HL-60 (cell line): ENCODE results near the gene OLFML2B.
A peak's percentile ranks its signal among the peaks of the same experiment; 100 is the strongest.
"Not testable (repeated sequence)": the region's sequence is repeated elsewhere in the genome, so short reads cannot be mapped to it uniquely, and the experiment has no call there.

Experiments
- DNase-seq, 2 experiments: peaks; one replicate each; pipeline ENCODE4 v3.0.0-alpha.2; 2010 to 2020; ENCODE audit warnings: low read depth in 1 of 2, low spot score in 1 of 2
- H3K27ac ChIP-seq: fragments of 250-450 bp; sonication (Bioruptor Pico); replicated peaks from 2 replicates; pipeline ENCODE4 v1.5.1; 2020; ENCODE audit warnings: mild to moderate bottlenecking, moderate library complexity
- H3K27me3 ChIP-seq: fragments of 250-450 bp; sonication (Bioruptor Pico); 2 replicates; pipeline ENCODE4 v1.5.1; 2021; ENCODE audit warnings: mild to moderate bottlenecking, moderate library complexity; ENCODE audit not compliant: insufficient read depth, poor library complexity, severe bottlenecking
- H3K4me3 ChIP-seq: replicated peaks from 2 replicates; pipeline ENCODE4 v1.5.1; 2011; ENCODE audit warnings: mild to moderate bottlenecking, control low read depth, low read length; ENCODE audit not compliant: insufficient read depth
- GABPA ChIP-seq: IDR thresholded peaks from 2 replicates; pipeline ENCODE4 v1.6.1; 2012; ENCODE audit warnings: low read depth
- POLR2AphosphoS5 ChIP-seq: IDR thresholded peaks from 2 replicates; pipeline ENCODE4 v1.6.1; 2012; ENCODE audit warnings: low read depth
- REST ChIP-seq: IDR thresholded peaks from 2 replicates; pipeline ENCODE4 v1.6.1; 2012; ENCODE audit warnings: low read depth; ENCODE audit not compliant: insufficient replicate concordance
- SPI1 ChIP-seq: IDR thresholded peaks from 2 replicates; pipeline ENCODE4 v1.6.1; 2012; ENCODE audit warnings: low read depth, mild to moderate bottlenecking, borderline replicate concordance
- TF ChIP-seq, protein P1 (sequence below): IDR thresholded peaks from one replicate; pipeline ENCODE4 v1.5.1; 2011; ENCODE audit warnings: low read length, control low read depth, inconsistent platforms; ENCODE audit not compliant: insufficient read depth

Gene OLFML2B

GRCh38 chr1:162069334-162070093 is 45.8 kb upstream of the OLFML2B start, which contains the start of gene NOS1AP:
Gene NOS1AP, plus strand, starts transcription at chr1:162069691. Its CDS starts 487 bp downstream, at chr1:162070178.
- Histone ChIP-seq H3K27me3 (peaks cover 39% of the 10 kb centered on the region), H3K27ac (no peak within 1 kb of the TSS), H3K4me3 (peak within 1 kb of the TSS; percentile 55)
- DNase-seq, result peak; percentile 28 to 70
- no peak for TF ChIP-seq REST
- TF ChIP-seq SPI1, result no peak
- no peak for TF ChIP-seq GABPA
- TF ChIP-seq, protein P1, sequence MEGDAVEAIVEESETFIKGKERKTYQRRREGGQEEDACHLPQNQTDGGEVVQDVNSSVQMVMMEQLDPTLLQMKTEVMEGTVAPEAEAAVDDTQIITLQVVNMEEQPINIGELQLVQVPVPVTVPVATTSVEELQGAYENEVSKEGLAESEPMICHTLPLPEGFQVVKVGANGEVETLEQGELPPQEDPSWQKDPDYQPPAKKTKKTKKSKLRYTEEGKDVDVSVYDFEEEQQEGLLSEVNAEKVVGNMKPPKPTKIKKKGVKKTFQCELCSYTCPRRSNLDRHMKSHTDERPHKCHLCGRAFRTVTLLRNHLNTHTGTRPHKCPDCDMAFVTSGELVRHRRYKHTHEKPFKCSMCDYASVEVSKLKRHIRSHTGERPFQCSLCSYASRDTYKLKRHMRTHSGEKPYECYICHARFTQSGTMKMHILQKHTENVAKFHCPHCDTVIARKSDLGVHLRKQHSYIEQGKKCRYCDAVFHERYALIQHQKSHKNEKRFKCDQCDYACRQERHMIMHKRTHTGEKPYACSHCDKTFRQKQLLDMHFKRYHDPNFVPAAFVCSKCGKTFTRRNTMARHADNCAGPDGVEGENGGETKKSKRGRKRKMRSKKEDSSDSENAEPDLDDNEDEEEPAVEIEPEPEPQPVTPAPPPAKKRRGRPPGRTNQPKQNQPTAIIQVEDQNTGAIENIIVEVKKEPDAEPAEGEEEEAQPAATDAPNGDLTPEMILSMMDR, result no peak
- TF ChIP-seq POLR2AphosphoS5, result no peak

- TF ChIP-seq POLR2AphosphoS5 (no peak), SPI1 (no peak), GABPA (no peak), REST (no peak)
- TF ChIP-seq, protein P1, result no peak
- Histone ChIP-seq H3K27me3 (peaks cover 39% of the 10 kb centered on the region), H3K27ac (no peak overlapping the region), H3K4me3 (no peak overlapping the region)
- DNase-seq, result no peak
Observed at GRCh38 chr1:162068301-162068700, 44.6 kb upstream of the OLFML2B start.

- H3K4me3 ChIP-seq, result no peak overlapping the region
- no peak overlapping the region for H3K27ac ChIP-seq
- no peak for DNase-seq
- peaks cover 33% of the 10 kb centered on the region for H3K27me3 ChIP-seq
- TF ChIP-seq GABPA, result no peak
- TF ChIP-seq, protein P1, result no peak
- no peak for TF ChIP-seq REST
- TF ChIP-seq POLR2AphosphoS5, result no peak
- no peak for TF ChIP-seq SPI1
Observed at GRCh38 chr1:162067466-162067865, 43.8 kb upstream of the OLFML2B start.

DNA sequence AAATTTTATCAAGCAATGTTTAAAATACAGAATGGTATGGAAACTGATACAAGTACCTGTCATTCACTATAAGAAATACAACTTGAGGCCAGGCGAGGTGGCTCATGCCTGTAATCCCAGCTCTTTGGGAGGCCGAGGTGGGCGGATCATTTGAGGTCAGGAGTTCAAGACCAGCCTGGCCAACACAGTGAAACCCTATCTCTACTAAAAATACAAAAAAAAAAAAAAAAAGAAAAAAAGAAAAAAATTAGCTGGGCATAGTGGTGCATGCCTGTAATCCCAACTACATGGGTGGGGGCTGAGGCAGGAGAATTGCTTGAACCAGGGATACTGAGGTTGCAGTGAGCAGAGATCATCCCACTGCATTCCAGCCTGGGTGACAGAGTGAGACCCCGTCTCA is 43.2 kb upstream of the OLFML2B start:
- peaks cover 29% of the 10 kb centered on the region for H3K27me3 ChIP-seq
- not testable (repeated sequence) for H3K27ac ChIP-seq, DNase-seq, H3K4me3 ChIP-seq
